Esophagus mucosa (tissue), 1 donor: ENCODE data around the gene INPP5J. TPM values are rescaled to one million over a fixed set of nuclear protein-coding genes. Genes with fewer than 3 reads are reported as not detected.
A peak's percentile ranks its signal among the peaks of the same experiment; 100 is the strongest.
"Not testable (repeated sequence)": the region's sequence is repeated elsewhere in the genome, so short reads cannot be mapped to it uniquely, and the experiment has no call there.

ENCODE experiments used
- ATAC-seq: fragments of 200-7000 bp; cut with Tn5 transposase; one replicate; pipeline ENCODE4 v1.9.1; 2020
- total RNA-seq: library from RNA; stranded (reverse); gene quantifications from one replicate; pipeline ENCODE4 v1.2.4, GENCODE V29; 2023
- donor health status: DM: yes; HTN: yes; CAD: no.

The INPP5J gene
- total RNA-seq, 1 donor from 2014 or later: 1.5 TPM

GRCh38 chr22:31151872-31152271, 29.1 kb downstream of the INPP5J start:
- ATAC-seq: no peak

DNA sequence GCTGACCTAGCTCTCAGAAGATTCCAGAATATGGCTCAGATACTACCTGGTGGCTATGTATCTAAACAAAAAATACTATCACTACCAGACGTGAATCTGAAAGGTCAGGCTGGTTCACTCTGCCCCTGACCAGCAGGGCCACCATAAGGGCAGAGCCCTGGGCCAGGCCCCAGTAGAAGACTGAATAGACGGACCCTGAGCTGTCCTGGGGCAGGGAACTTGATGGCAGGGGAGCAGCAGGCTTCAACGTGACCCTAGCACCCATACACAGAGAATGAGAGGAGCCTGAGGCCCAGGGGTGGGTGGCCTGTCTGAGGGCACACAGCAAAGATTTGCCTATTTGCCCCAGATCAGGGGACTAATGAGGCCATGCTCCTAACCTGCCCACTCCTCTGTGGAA, 30.6 kb downstream of the INPP5J start:
- ATAC-seq: no peak

GRCh38 chr22:31154975-31155374, 32.2 kb downstream of the INPP5J start:
- ATAC-seq: no peak

DNA sequence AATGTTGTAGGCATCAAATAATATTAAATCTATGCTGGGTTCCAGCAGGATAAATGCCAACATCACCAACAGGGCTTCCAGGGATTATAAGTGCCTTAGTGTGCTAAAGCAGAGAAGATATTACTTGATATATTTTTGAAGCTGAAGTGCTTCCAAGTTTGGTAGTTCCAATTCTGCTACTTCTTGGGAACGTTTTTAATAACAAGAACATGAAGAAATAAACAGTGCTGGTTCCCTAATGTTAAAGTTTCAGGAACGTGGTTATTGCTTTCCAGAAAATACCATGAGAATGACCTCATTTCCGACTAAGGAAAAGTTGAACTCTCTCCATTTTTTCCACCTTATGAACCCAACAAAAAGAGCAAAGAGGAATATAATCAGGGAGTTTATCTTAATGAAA, 32.7 kb downstream of the INPP5J start:
- ATAC-seq: no peak

DNA sequence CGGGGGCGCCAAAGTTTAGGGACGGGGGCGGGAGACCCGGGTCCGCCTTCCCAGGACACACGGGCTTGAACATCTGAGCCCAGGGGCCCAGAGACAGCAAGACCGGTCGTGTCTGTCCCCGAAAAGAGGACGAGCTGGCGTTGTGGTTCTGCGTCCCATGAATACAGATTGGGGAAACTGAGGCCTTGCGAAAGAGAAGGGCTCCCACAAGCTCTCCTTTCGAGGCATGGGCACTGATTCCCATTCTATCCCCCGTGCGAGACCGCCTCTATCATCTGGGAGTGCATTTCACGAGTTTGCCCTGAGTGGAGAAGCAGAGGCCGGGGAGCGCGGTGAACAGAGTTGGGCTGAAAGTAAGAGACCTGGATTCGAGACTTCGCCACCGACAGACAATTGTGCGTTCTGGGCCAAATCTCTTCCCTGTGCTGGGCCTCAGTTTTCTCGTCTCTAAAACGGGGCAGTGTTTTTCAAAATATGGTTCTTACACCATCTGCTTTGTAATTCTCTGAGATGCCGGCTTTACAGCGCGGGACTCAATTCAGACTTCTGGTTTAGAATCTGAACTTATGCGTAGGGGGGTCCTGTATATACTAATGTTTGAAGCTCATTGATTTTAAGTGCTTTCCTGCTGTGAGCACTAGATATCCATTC, 37.7 kb downstream of the INPP5J start:
- ATAC-seq: peak; percentile 41

GRCh38 chr22:31161386-31161785, 38.6 kb downstream of the INPP5J start:
- ATAC-seq: no peak

DNA sequence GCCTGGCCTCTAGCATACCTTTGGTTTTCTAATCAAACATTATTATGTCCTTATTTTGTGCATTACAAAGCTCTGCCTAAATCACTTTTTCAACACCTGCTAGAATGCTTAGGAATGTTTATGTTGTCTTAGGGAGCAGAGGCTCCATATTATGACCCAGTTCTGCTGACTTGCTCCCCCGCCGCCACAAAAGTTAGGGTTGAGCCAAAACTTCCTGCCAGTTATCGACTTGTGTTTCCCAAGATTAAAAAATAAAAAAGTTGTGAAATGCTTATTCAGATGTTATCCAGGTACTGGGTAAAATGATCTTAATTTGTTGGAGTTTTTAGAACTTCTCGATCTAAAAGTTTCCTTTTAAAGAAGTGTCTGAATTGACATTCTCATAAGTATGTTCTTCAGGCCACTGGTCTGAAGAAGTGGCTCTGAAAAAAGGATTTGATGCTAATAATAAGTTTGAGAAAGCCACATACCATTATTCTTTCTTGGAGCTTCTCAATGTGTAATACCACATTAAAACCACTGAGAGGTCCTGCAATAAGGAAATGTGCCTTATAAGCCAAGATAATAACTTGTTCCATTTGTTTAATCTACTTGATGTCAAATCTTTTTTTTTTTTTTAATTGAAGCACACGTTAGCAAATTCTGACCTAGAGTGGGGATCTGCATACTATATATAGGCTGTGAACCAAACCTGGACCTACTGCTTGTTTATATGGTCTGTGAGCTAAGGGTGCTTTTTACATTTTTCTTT, 39.4 kb downstream of the INPP5J start:
- no peak for ATAC-seq

GRCh38 chr22:31170971-31171370, 48.2 kb downstream of the INPP5J start:
- ATAC-seq: no peak

DNA sequence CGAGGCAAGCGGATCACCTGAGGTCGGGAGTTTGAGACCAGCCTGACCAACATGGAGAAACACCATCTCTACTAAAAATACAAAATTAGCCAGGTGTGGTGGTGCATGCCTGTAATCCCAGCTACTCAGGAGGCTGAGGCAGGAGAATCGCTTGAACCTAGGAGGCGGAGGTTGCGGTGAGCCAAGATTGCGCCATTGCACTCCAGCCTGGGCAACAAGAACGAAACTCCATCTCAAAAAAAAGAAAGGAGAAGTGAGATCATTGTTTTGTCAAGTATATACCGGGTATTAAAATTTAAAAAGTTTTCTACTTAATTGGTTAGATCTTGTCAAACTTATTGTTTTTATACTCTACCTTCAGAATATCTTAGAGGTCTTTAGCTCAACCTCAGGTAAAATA, 49.0 kb downstream of the INPP5J start:
- ATAC-seq: not testable (repeated sequence)

DNA sequence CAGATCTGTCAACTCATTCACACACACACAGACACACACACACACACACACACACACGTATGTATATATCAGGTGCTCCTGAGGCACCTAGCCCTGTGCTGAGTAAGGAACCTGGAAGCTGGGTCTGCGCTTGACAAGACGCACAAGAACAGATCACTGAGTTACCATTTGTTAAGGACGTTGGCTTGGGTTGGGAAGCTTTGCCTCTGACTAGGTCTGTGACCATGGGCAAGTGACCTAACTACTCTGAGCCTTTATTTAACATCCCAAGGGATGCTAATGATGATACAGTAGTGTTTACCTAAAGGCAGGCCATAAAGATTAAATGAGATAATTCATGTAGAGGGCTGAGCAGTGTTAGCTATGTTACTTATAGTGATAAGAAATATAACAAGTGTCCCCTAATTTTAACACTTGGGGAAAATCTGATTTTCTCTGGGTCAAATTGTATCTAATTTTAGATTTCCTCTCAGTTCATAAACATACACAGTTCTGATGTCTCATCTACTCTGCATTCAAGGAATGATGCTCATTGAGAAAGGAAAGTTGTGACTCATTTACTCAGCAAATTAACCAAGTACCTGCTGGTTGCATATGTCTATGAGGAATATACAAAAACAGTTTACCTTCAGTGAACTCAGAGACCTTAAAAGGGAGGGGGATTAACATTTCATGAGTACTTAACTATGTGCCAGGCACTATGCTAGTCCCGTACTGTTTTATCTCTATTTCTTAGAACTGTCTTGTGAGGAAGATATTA, 50.8 kb downstream of the INPP5J start:
- peak; percentile 31 for ATAC-seq

- peak; percentile 13 for ATAC-seq
Observed at GRCh38 chr22:31176923-31177322, 54.2 kb downstream of the INPP5J start.

DNA sequence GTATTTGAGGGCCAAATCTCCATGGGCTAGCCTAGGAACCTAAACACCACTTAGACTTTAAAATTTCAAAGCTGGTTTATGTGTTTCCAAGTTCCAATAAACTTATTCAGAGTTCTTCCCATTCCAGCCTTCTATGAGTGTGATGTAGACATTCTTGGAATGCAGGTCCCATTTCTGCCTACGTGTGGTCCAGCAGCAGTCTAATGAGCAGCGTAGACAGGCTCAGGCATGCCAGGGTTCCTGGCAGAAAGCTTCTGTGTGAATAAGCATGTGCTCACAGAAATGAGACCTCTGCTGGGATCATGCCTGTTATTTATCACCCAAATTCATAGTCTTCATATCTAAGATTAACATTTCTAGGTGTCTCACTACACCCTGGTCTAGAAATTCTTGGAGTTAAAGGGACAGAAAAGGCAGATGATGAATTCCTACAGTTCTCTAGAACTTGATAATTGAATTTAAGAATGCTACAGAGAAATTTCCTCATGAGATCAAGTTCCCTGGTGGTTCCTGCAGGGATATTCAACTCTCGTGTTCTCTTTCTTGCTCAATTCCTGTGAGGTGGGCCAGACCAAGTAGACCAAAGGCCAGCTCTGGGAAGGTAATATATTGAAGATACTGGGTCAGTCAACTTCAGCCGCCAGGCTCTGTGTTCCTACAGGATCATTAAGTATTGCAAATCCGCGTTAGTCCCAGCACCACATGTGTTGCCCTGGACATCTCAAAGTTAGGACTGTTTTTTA, 54.8 kb downstream of the INPP5J start:
- ATAC-seq: peak; percentile 88

GRCh38 chr22:31178859-31179258, 56.1 kb downstream of the INPP5J start:
- no peak for ATAC-seq

GRCh38 chr22:31179345-31179744, 56.6 kb downstream of the INPP5J start:
- ATAC-seq: peak; percentile 92

- no peak for ATAC-seq
Observed at GRCh38 chr22:31184015-31184414, 61.2 kb downstream of the INPP5J start.

Other genes starting within 250 kb of the INPP5J start
- gene MORC2, start 154.2 kb upstream of the INPP5J start, total RNA-seq: 13.4 TPM
- gene TUG1, start 153.7 kb upstream of the INPP5J start, total RNA-seq: 41.0 TPM
- gene SMTN, start 41.6 kb upstream of the INPP5J start, total RNA-seq: 21.1 TPM
- gene SELENOM, start 15.4 kb upstream of the INPP5J start, total RNA-seq: 13.7 TPM
- 19.4 TPM for gene PLA2G3, start 17.5 kb downstream of the INPP5J start, total RNA-seq
- 23.4 TPM for gene RNF185, start 37.2 kb downstream of the INPP5J start, total RNA-seq
- 88.0 TPM for gene LIMK2, start 89.3 kb downstream of the INPP5J start, total RNA-seq
- gene PIK3IP1, start 169.5 kb downstream of the INPP5J start, total RNA-seq: 5.8 TPM
- 6.2 TPM for gene PATZ1, start 223.4 kb downstream of the INPP5J start, total RNA-seq